HepG2 (cell line): ENCODE results near the gene OSER1. TPM values are rescaled to one million over a fixed set of nuclear protein-coding genes. Genes with fewer than 3 reads are reported as not detected.
A peak's percentile ranks its signal among the peaks of the same experiment; 100 is the strongest.

Experiments
- ATAC-seq: fragments of 200-7000 bp; cut with Tn5 transposase; 3 replicates; pipeline ENCODE4 v1.9.1; 2020; ENCODE audit warnings: mild to moderate bottlenecking, moderate library complexity
- BruUV-seq: library from RNA; stranded (reverse); fragments of 400-500 nt; replicated peaks from 2 replicates; lab custom pipeline; 2021; lab: Mats Ljungman, UMichigan
- CTCF ChIA-PET: fragments of 300-600 bp; formaldehyde crosslinking; extraction: SDS; loops from one replicate; lab custom pipeline; 2021; ENCODE audit warnings: low total read pairs, inconsistent platforms, low intra/inter-chr PET ratio; lab: Yijun Ruan, JAX
- POLR2A ChIA-PET: fragments of 350-600 bp; sonication (Branson Sonifier 250); formaldehyde crosslinking; loops from one replicate; lab custom pipeline; 2020; ENCODE audit warnings: antibody characterized with exemption, inconsistent platforms; lab: Yijun Ruan, JAX
- DNase-seq: peaks from one replicate; pipeline ENCODE4 v3.0.0-alpha.2; 2015; ENCODE audit warnings: low spot score
- FAIRE-seq: peaks from 3 replicates; lab custom pipeline; 2011; peaks lifted over from hg19 to GRCh38; lab: Jason Lieb, UNC
- H2AFZ ChIP-seq: one replicate; pipeline ENCODE4 v1.6.1; 2011; ENCODE audit warnings: low read length, inconsistent platforms
- H3K27ac ChIP-seq: fragments of 300-600 bp; 3 replicates; pipeline ENCODE4 v1.8.0; 2011; ENCODE audit warnings: mixed run types, mild to moderate bottlenecking, mixed read lengths, low read length, inconsistent platforms; ENCODE audit not compliant: insufficient read depth; ENCODE audit errors: extremely low read length
- H3K27me3 ChIP-seq, 2 experiments: fragments of 200-600 bp in 1 of 2; 2 replicates in 1 of 2; 3 replicates in 1 of 2; pipeline versions ENCODE4 v1.6.0 to v1.8.0; 2011; ENCODE audit warnings: low read length in 2 of 2, mild to moderate bottlenecking in 2 of 2, moderate library complexity in 2 of 2, inconsistent platforms in 1 of 2; ENCODE audit not compliant: insufficient read depth in 2 of 2, control insufficient read depth in 1 of 2
- H3K36me3 ChIP-seq, 2 experiments: fragments of 200-600 bp in 1 of 2; replicated peaks in 1 of 2; 2 replicates in 1 of 2; 3 replicates in 1 of 2; pipeline versions ENCODE4 v1.5.1 to v1.8.0; 2011; ENCODE audit warnings: low read length in 2 of 2, inconsistent platforms in 1 of 2; ENCODE audit not compliant: insufficient read depth in 2 of 2, control insufficient read depth in 1 of 2
- H3K4me1 ChIP-seq: 2 replicates; pipeline ENCODE4 v1.5.1; 2012; ENCODE audit warnings: low read length, inconsistent platforms; ENCODE audit not compliant: insufficient read depth
- H3K4me2 ChIP-seq: 2 replicates; pipeline ENCODE4 v1.6.0; 2011; ENCODE audit warnings: low read depth, low read length, inconsistent platforms
- H3K4me3 ChIP-seq, 3 experiments: fragments of 200-600 bp in 1 of 3; sonication (generic), shearing (Covaris generic) in 1 of 3; replicated peaks in 1 of 3; 2 replicates each; pipeline ENCODE4 v1.5.1; 2011 to 2016; ENCODE audit warnings: low read length in 3 of 3, inconsistent platforms in 2 of 3, low read depth in 2 of 3, mild to moderate bottlenecking in 2 of 3, control low read depth in 1 of 3, mixed read lengths in 1 of 3; ENCODE audit not compliant: insufficient read depth in 1 of 3
- H3K79me2 ChIP-seq: one replicate; pipeline ENCODE4 v1.6.1; 2011; ENCODE audit warnings: low read length, inconsistent platforms; ENCODE audit not compliant: insufficient read depth
- H3K9ac ChIP-seq: 2 replicates; pipeline ENCODE4 v1.6.0; 2011; ENCODE audit warnings: mild to moderate bottlenecking, low read depth, low read length, inconsistent platforms; ENCODE audit not compliant: insufficient read depth
- H3K9me3 ChIP-seq: 2 replicates; pipeline ENCODE4 v1.5.1; 2012; ENCODE audit warnings: mild to moderate bottlenecking, low read length
- H4K20me1 ChIP-seq: 2 replicates; pipeline ENCODE4 v1.6.0; 2011; ENCODE audit warnings: inconsistent platforms, mild to moderate bottlenecking, low read length, moderate library complexity; ENCODE audit not compliant: insufficient read depth
- CREB1 ChIP-seq, 2 experiments: fragments of 450-650 bp in 1 of 2; IDR thresholded peaks; 2 replicates each; pipeline ENCODE4 v1.6.1; 2016 to 2017; ENCODE audit warnings: control low read depth in 1 of 2, mild to moderate bottlenecking in 1 of 2, missing compliant biosample characterization in 1 of 2, missing genetic modification characterization in 1 of 2
- DRAP1 ChIP-seq: IDR thresholded peaks from 2 replicates; pipeline ENCODE4 v1.6.1; 2016; ENCODE audit warnings: missing genetic modification reagents, missing compliant biosample characterization
- HDAC1 ChIP-seq: sonication (generic); formaldehyde crosslinking; IDR thresholded peaks from 2 replicates; pipeline ENCODE4 v1.5.1; 2020; ENCODE audit warnings: mild to moderate bottlenecking, missing genetic modification reagents
- HNRNPLL ChIP-seq: fragments of 200-400 bp; formaldehyde crosslinking; IDR thresholded peaks from 2 replicates; pipeline ENCODE4 v1.6.1; 2017; ENCODE audit warnings: mild to moderate bottlenecking, low read depth, low read length; ENCODE audit not compliant: poor library complexity, severe bottlenecking
- KAT7 ChIP-seq: IDR thresholded peaks from 2 replicates; pipeline ENCODE4 v1.6.1; 2018; ENCODE audit warnings: borderline replicate concordance, missing compliant biosample characterization
- RBFOX2 ChIP-seq: fragments of 200-400 bp; formaldehyde crosslinking; IDR thresholded peaks from 2 replicates; pipeline ENCODE4 v1.6.1; 2017; ENCODE audit warnings: low read depth, mild to moderate bottlenecking, low read length
- SUZ12 ChIP-seq: fragments of 150-350 bp; IDR thresholded peaks from 2 replicates; pipeline ENCODE4 v1.6.1; 2014; ENCODE audit warnings: low read depth, low read length
- TOPORS ChIP-seq: sonication (generic); formaldehyde crosslinking; IDR thresholded peaks from 2 replicates; pipeline ENCODE4 v1.8.0; 2023; ENCODE audit warnings: mild to moderate bottlenecking, missing genetic modification reagents
- WGBS: methylation state at CpG from one replicate; pipeline ENCODE4 v1.1.6; 2017; ENCODE audit warnings: low lambda C conversion rate; 5-methylcytosine and 5-hydroxymethylcytosine counted together
- in situ Hi-C: cut with HindIII; loops from 2 replicates; pipeline ENCODE4 v1.10.0; 2017; ENCODE audit warnings: low pct_unique_long_range_greater_than_20kb; ENCODE audit not compliant: extremely low pct_ligation_motif_present
- intact Hi-C: fragments of 100-400 bp; cut with micrococcal nuclease; formaldehyde crosslinking; loops from one replicate; pipeline ENCODE4 v1.10.0; 2022; ENCODE audit not compliant: unreplicated experiment
- polyA plus RNA-seq, 8 experiments: library from polyadenylated mRNA; depleted of rRNA in 3 of 8; stranded (reverse) in 7 of 8; unstranded in 1 of 8; fragments of >200 nt; fragmentation: Illumina TruSeq in 4 of 8; extraction: Trizol in 4 of 8; gene quantifications; 2 replicates each; pipeline versions ENCODE4 v1.2.1 to v1.2.3, GENCODE V29; 2011 to 2016; ENCODE audit warnings: low read depth in 4 of 8, missing spikeins in 1 of 8, mixed read lengths in 1 of 8; ENCODE audit not compliant: insufficient read depth in 1 of 8
- total RNA-seq, 5 experiments: library from RNA; depleted of rRNA; stranded (reverse); fragments of >200 nt; fragmentation: Illumina TruSeq; extraction: Trizol; gene quantifications; 2 replicates each; pipeline ENCODE4 v1.2.3, GENCODE V29; 2016; ENCODE audit warnings: low read depth in 1 of 5
- TF ChIP-seq, protein P1 (sequence below): IDR thresholded peaks from 2 replicates; pipeline ENCODE4 v1.6.1; 2016; ENCODE audit warnings: mild to moderate bottlenecking

The OSER1 gene
- total and polyA plus RNA-seq, 2 of the 13 experiments (the other 11 are each of a cell fraction or from before 2014, with no cell fraction given), result 71.2 to 71.5 TPM

DNA sequence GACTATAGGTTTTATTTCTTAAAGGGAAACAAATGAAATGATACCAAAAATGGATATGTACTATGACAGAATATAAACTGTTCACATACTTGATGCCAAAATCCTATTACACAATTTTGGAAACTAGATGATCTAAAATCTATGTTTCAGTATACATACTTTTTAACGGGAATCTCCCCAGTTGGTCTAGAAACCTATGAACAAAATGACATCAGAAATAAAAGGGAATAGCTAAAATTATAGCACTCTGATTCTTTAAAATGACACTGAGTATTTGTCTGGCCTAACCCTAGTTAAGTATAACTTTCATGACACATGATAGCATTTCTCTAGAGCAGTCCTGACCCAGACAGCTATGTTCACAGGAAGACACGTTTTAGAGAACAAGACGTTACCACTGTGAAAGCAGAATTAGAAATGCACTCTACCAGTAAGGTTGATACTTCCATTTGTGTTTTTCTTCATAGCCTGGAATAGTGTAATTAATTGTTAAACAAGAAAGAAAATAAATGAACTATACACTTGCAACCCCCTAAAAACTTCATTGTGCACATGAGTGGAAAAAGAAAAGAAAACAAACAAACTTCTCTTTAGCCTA lies 3.3 kb downstream of the OSER1 start:
- DNase-seq (no peak), ATAC-seq (no peak), FAIRE-seq (no peak)
- TF ChIP-seq CREB1 (IDR thresholded peaks at IDR 0.05) (0 out of 2 replicates have a peak, but pooled peaks have one; percentile 4), CREB1 (CRISPR knock-in tag; IDR thresholded peaks at IDR 0.05) (no peak), HDAC1 (CRISPR knock-in tag) (0 out of 2 replicates have a peak, but pooled peaks have one; percentile 17), DRAP1 (CRISPR knock-in tag) (no peak), SUZ12 (no peak), KAT7 (CRISPR knock-in tag) (0 out of 2 replicates have a peak, but pooled peaks have one; percentile 13), TOPORS (CRISPR knock-in tag) (no peak), RBFOX2 (peak; percentile 37), HNRNPLL (no peak)
- TF ChIP-seq, protein P1, sequence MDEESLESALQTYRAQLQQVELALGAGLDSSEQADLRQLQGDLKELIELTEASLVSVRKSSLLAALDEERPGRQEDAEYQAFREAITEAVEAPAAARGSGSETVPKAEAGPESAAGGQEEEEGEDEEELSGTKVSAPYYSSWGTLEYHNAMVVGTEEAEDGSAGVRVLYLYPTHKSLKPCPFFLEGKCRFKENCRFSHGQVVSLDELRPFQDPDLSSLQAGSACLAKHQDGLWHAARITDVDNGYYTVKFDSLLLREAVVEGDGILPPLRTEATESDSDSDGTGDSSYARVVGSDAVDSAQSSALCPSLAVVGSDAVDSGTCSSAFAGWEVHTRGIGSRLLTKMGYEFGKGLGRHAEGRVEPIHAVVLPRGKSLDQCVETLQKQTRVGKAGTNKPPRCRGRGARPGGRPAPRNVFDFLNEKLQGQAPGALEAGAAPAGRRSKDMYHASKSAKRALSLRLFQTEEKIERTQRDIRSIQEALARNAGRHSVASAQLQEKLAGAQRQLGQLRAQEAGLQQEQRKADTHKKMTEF (CRISPR knock-in tag), result 0 out of 2 replicates have a peak, but pooled peaks have one; percentile 11
- Histone ChIP-seq H3K4me1 (peaks cover 58% of the 10 kb centered on the region), H3K36me3 (peaks cover 8 to 27% of the 10 kb centered on the region in 2 experiments), H3K79me2 (peaks cover 90% of the 10 kb centered on the region), H3K4me2 (peak overlapping the region; percentile 94), H2AFZ (no peak overlapping the region), H3K27me3 (no peaks in the 10 kb centered on the region; a peak in 1 of 5 replicates), H3K4me3 (peak overlapping the region in 1 of 3 experiments; percentile 91; a peak in 2 of 6 replicates), H3K9ac (no peak overlapping the region), H3K9me3 (no peaks in the 10 kb centered on the region), H4K20me1 (peaks cover 46% of the 10 kb centered on the region), H3K27ac (peak overlapping the region; percentile 76)
- 69% methylated on average over 3 of the region's 3 CpGs for WGBS
- no TSS peak for BruUV-seq
- intact Hi-C loops (loop anchor here (10.0 kb wide), 2 partner anchors 482 to 542 kb away; partner anchors contain the start of genes GTSF1L and MYBL2), in situ Hi-C loops (no loop called here)
- ChIA-PET POLR2A (no interaction called here), CTCF (no interaction called here)
